Measurements from ENCODE around the gene EPN3.

EPN3 gene

DNA sequence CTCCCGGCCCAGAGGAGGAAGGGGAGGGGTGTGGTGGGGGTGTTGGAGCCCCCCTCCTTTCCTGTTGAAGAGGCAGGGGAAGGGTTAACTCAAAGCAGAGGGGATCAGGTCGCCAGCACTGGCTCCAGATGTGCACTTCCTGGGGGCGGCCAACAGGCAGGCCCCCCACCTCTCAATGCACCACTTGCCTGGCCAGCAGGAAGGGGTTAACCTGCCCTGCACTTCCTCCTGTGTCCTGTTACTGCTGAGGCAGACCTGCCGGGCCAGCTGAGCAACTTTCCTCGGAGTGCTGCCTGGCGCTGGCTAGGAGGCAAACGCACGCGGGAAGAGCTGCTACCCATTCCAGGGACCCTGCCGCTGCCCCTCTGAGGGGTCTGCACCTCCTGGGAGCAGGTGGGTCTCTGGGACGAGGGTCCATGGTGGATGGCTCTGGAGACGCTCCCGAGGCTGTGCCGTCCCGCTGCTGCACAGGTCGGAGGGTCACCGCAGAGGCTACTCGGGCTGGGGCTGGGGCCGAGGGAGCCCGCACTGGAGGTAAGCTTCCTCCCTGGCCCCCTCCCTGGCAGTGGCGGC is at the start of gene EPN3:
Gene EPN3, plus strand, starts transcription at position 284 of the 573 bp plus-strand sequence. CDS start 3,822 bp downstream, outside the sequence.
- DNase-seq: no peak

DNA sequence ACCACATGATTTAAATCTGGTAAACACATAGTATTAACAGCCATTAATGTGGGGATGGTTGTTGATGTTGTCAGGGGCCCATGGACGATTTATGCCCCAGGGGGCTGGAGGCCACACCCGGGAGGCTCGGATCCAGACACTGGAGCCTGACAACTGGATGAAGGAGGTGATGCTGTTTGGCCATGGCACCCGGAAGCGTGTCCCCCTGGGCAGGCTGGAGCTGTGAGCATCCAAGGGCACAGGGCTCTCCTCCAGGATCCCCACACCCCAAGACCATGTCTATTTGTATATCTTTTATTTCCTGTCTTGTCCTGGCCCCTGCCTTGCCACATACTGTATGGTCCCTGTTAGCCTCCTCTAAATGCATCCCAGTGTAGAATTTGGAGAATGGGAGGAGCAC is 49.3 kb upstream of the EPN3 start:
- no peak for DNase-seq

DNA sequence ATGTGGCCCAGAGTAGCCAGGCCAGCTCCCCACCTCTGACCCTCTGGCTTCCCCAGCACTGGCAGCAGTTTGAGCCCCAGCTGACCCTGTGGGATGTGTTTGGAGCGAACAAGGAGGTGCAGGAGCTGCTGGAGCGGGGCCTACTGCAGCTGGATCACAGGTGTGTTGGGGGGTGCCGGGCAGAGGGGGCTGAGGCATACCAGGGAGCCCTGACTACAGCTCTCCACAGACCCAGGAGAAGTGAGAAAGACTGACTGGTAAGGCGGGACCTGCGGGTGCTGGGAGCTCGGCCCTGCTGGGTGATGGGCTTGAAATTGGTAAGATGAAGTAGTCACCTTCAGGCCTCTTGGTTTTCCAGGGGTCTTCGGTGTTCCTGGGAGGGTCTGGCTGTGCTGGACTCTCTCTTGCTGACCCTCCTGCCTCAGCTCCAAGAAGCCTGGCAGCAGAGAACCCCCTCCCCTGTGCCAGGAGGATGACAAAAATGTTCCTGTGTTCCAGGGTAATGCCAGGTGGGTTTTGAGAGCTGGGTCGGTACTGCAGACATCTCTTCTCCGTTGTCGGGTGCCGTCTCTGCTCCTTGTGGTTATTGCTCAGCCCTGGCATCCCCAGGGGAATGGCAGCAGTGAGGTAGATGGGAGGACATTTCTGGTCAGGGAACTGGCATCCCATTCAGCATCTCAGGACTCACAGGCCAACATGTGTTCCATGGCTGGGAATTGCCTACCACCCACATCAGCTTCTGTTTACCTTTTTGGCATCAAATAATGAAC is 48.0 kb upstream of the EPN3 start:
- no peak for DNase-seq

DNA sequence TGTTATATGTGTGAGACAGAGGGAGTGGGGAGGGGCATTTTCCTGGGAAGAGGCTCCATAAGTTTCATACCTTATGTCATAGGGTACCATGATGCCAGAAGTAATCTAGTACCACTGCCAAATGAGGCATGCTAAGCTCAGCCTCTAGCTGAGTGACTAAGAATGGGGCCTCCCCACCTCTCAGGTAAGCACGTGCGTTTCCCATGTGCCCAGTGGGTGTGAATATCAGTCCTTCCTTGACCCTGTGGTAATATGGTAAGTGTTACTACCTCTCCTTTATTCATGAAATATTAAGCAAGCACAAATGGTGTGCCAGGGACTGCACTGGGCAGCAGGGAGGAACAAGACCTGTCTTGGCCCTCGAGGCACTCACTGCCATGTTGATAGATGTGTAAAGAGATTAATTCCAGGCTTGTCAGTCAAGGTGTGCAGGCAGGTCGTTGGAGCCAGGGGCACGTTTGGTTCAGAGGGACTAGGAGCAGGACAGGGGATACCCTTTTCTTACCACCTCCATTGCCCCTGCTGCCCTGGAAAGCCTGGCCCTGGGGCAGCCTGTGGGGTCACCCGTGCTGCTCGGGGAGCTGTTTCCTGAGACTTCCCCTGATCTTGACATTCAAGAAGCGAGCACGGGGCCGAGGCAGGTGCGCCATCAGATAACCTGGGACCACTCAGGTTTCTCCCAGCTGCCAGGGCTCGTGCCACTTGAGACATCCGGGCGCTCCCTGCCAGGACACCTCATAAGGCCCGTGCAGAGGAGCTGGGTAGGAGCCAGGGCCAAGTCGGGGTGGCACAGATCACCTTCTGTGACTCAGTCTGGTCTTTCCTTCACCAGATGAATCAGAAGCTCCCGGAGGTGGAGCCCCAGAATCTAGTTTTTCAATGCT is 45.1 kb upstream of the EPN3 start:
- DNase-seq: no peak

DNA sequence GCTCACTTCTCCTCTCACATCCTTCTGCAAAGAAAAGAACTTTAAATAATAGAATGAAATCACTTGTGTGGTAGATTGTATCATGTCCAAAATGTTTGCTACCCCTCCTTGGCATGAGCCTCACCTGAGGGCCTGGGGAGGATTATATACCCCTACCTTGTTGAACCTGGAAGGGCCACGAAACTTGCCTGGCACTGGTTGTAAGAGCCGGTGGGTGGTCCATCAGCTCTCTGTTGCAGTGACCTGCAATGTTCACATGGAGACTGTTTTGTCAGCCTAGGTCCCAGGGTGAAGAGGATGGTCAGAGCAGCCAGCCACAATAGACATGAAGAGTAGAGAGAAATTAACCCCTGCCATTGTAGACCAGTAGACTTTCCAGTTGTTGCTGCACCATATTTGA is 43.7 kb upstream of the EPN3 start:
- DNase-seq: no peak

DNA sequence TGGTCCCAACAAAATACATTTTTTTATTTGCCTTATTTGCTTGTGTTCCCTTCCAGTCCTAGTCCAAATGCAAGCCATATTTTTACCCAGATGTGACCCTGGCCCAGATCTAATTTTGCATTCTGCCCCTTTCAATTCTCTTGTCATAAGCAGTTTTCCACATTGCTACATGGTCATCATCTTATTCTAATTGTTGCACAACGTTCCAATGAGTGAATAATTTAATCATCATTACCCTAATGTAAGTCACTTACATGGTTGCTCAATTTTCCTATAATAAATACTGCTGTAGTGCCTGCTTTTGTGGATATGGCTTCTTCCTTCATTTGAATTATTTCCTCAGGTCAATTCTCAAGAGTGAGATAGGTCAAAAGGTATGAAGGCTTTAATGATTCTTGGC is 41.0 kb upstream of the EPN3 start:
- DNase-seq: no peak

DNA sequence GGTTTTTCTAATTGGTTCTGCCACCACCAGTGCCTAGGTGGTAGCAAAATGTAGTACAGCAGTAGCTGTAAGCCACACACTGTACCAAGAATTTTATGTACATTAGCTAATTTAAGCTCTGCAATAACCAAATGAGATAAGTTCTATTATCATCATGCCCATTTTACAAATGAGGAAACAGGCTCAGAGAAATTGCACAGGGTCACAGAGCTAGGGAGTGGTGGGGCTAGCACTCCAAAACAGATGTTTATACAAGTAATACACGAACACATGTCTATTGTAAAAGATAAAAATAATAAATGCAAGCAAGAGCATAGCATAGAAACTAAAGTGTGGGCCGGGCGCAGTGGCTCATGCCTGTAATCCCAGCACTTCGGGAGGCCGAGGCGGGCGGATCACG is 40.3 kb upstream of the EPN3 start:
- no peak for DNase-seq

DNA sequence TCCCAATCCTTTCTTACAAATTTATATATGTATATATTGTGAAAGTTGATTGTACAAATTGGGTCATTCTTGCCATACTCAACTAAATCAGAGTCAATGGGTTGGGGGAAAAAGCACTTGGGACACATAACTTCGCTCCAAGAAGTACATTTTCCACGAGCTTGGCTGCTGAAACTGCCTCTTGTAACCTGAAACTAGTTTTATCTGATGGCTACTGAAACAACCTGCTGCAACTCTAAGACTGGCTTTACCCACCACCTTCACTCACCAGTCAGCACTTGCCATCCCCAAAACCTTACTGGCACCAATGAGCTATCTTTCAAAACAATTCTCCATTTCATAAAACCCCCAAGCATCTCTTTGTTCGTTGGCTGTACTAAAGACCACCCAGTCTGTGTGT is 38.8 kb upstream of the EPN3 start:
- DNase-seq: no peak

DNA sequence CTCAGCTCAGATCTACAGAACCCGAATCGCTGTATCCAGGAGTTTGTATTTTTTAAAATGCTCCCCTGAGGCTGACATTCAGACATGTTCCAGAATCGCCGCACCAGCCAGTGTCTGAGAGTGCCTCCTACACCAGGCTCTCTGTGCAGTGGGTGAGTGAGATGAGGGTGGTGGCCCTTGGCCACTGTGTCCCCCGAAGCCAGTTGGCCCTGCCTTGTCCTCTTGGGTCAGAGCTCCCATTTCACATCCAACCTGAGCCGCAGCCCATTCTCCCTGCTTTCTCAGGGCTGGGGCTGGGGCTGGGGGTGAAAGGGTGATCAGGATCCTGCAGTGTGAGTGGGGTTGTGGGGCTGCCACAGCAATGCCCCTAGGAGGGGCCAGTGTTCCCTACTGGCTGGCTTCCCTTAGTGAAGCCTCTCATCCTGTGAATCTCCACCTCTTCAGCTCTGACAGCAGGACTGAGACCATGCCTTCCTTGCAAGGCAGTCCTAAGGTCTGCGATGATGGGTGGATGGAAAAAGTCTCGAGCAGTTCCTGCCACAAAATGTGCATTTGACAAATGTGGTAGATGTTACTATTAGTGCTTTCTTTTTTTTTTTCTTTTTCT is 37.2 kb upstream of the EPN3 start:
- DNase-seq: no peak

DNA sequence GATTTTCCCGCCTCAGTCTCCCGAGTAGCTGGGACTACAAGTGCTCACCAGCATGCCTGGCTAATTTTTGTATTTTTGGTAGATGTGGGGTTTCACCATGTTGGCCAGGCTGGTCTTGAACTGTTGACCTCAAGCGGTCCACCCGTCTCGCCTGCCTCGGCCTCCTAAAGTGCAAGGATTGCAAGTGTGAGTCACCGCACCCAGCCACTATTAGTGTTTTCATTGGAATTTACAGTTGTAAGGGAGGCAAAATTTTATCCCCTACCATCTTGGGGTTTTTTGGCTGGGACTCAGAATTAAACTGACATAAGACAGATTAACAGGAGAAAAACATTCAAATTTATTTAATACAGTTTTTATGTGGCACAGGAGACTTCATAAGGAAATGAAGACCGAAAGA is 36.6 kb upstream of the EPN3 start:
- no peak for DNase-seq

DNA sequence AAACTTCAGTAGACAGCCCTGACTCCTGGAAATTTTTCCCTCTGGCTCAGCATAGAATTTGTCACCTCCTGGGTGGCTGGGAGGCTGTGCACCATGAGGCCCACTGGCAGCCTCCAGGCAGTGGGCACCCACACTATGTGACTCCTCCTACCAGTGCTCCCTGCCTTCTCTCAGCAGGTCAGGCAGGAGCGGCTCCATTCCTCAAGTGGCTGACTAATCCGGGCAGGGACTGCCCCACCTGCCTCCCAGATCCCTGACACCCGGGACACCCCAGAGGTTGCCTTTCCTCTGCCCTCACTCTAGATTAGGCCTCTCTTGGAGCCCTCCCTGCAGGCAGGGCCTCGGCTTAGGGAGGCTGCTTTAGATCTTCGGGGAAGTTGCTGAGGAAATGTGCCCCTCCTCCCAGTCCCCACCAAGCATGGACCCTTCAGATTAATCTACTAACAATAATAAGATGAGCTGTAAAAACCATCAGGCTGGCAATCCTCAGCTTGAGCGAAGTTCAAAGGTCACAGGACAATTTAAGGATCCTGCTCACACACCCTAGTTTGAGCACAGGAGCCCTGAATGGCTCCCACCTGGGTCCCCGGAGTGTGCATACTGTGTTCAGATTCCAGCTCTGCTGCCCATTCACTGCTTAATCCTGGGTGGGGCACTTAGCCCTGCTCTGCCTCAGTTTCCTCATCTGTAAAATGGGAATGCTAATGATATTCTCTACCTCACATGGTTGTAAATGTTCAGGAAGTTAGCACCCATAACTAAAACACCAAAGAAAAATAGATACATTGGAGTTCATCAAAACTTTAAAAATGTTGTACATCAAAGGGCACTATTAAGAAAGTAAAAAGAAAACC is 34.3 kb upstream of the EPN3 start:
- no peak for DNase-seq

DNA sequence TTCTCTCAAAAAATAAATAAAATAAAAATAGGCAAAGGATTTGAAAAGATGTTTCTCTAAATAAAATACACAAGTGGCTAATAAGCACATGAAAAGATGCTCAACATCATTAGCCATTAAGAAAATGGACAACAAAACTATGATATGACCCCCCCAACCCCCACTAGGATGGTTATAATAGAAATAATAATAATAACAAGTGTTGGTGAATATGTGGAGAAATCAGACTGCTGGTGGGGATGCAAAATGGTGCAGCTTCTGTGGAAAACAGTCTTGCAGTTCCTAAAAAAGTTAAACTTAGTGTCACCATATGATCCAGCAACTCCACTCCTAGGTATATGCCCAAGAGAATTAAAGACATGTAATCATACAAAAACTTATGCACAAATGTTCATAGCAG is 33.3 kb upstream of the EPN3 start:
- DNase-seq: no peak

DNA sequence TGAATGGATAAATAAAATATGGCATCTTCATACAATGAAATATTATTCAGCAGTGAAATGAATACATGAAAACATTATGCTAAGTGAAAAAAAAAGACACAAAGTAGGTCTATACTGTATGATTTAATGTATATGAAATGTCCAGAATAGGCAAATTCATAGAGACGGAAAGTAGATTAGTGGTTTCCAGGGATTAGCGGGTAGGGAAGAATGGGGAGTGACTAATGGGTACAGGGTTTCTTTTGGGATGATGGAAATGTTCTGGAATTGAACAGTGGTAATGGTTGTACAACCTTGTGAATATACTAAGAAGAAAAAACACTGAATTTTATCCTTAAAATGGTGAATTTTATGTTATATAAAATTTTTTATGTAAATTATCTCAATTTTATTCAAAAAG is 32.8 kb upstream of the EPN3 start:
- no peak for DNase-seq

DNA sequence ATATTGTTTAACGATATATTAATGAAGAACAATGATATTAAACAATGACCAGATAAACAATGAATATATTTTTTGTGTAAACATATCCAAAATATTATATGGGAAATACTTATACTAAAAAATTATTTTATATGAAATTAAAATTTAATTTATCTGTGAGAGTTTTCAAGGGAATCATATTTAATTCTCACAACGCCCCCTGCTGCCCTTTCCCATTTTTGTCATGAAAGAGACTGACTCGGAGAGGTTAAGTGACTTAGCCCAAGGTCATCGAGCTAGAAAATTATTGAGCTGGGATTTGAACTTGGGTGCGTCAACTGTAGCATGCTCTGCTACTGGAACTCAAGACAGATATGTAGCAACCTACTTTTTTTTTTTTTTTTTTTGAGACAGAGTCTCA is 31.5 kb upstream of the EPN3 start:
- DNase-seq: peak; percentile 44 to 48

DNA sequence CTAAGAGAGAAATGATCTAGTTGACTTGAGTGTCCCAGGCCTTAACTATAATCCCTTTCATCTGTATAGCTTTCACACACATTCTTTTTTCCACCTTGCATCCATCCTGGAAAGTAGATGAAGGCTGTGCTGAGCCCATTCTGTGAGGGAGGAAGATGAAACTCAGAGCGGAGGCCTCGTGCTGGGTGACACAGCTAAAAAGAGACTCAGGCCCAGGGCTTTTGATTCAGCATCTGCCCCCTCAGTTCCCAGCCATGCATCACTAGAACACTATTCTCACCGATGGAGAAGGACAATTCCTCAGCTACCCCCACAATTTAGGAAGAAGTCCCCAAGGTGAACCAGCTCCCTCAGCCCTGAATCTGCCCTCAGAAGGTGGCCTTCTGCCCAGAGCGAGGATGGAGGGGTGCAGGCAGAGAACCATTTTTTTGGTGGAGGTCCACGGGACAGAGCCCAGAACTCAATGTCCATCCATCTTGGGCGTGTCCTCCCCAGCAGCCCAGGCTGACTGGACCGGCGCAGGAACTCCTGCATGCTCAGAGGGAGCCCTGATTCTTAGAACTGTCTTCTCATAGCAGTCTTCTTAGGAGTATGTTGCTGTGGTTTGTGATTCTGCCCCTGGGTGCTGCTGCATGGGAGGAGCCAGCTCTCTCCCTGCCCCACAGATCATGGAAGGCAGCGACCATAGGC is 30.1 kb upstream of the EPN3 start:
- DNase-seq: no peak

DNA sequence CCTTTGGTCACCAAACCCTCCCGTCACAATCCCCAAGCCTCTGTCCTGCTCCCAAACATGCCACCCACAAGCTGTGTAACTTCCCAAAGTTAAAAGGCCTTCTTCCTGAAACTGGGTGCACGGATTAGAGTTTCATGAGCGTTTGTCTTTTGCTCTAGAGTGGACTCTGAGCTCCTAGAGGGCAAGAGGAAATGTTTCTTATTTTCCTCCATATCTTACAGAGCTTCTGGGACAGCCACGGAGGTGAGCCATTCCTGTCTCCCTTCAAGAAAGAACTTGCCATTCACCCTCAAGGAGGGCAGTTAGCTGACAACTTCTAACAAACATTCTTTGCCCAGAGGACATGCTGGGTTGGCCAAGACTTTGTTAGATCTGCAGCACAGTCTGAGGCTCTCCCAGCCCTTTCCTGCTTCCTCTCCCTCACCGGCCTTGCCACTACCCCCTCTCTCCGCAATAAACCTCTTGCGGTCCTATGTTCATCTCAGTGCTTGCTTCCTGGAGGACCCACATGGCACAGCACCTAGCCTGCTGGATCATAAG is 26.9 kb upstream of the EPN3 start:
- no peak for DNase-seq

DNA sequence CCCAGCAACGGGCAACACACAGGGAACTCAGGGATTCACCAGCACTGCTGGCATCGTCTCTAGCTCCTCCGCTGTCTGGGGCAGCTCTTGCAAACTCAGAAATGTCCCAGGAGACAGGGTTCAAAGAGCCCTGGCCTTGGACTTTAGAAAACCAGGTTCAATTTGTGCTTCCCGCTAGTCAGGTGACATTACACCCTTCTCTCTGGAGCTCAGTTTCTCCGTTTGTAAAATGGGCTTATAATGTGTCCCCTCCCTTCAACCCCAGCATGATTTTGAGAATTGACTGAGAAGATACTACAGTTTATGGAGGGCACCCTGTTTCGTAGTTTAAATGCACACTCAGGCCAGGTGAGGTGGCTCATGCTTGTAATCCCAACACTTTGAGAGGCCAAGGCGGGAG is 26.2 kb upstream of the EPN3 start:
- DNase-seq: no peak

DNA sequence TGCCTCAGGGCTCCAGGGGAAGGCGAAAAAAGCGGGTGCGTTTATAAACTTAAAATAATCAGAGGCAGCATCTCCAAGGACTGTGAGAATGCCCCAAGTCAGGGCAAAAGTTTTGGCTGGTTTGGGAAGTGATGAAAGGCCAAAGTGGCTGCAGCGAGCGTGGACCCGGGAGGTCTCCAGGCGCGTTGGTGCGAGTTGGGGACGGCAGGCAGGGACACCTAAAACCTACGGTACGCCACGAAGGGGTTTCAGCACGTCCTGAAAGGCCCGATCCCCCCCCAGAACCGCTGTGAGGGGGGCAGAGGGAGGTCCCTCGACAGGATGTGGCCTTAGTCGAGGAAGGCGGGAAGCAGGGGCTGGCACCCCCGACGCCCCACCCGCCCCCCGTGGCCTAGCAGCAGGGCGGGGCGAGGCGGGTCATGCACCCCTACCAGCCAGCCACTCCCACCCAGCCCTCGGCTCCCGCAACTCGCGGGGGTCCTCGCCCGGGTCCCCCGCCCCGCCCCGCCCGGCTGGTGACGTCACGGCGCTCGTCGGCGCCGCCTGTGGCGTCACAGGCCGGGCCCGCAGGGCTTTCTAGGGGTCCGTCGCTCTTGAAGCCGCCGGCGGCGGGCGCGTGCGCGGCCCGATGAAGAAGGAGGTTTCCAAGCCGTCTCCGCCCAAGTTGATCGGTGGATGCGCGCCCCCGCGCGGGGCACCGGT is 24.5 kb upstream of the EPN3 start, which contains the start of gene MYCBPAP:
Gene MYCBPAP, plus strand, starts transcription at position 569 of the 702 bp plus-strand sequence. CDS start 236 bp downstream, outside the sequence.
- DNase-seq: peak; percentile 80 to 86

DNA sequence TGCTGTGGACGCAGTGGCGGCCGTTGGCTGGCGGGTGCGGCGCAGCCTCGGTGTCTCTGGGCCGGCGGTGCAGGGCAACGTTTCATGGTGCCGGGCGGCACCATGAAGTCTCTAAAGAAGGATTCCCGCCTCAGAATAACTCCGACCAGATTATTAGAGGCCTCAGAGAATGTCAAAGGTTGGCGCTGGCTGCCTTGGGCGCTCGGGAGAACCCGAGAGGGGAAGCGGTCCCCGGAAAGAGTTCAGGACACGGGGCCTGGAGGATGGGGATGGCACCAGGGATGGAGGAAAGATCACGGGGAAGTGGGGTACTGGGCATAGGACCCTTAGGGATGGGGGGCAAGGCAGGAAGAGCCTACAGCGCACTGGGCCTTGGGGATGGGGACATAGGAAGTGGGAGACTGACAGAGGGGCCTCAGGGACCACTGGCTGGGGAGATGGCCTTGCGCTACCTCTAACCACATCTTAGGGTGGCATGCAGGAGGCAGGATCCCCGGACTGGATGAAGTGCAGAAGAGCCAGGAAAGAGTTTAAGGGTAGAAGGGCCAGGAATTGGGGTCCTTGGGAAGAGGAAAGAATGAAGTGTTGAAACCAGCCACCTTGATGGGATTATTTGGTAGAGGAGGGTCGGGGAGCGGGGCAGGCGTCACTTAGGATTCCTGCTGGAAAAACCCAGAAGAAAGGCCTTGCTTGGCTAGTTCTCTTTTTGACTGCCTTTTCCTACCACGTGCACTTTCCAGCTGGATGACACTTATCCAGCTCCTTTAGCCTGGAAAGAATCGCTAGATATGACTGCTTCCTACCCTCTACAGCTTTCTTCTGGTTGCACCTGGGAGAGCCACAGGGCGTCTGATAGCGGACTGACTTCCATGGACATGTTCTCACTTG is 23.7 kb upstream of the EPN3 start:
- DNase-seq: no peak

DNA sequence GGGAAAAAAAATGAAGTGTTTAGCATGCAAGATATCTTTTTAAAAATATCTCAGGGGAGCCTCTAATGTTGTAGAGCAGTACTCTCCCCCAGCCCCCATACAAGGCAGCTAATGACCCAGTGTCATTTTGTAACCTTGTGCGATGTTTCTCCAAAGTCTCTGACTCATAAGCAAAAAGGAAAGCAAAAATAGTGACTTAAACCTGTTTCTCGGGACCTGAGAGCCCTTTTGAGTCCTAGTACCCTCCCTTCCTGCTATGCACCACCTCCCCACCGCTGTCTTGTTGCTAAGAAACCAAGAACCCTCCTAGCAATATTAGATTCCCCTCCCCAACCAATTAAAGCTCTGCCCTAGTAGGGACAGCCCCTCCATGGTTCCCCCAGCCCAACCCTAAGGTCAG is 21.5 kb upstream of the EPN3 start:
- DNase-seq: peak; percentile 56 to 64
